HFFc6 (cell line): ENCODE data around the gene AGBL3. TPM values are rescaled to one million over a fixed set of nuclear protein-coding genes. Genes with fewer than 3 reads are reported as not detected.

Source experiments
- DNase-seq: peaks from one replicate; pipeline ENCODE4 v3.0.0-alpha.2; 2018
- H3K27ac Mint-ChIP-seq: 2 replicates; pipeline ENCODE4 v1.8.0; 2020; ENCODE audit warnings: mild to moderate bottlenecking, mixed read lengths
- H3K27me3 Mint-ChIP-seq: 2 replicates; pipeline ENCODE4 v1.8.0; 2021; ENCODE audit warnings: mild to moderate bottlenecking, moderate library complexity, mixed read lengths; ENCODE audit not compliant: insufficient read depth
- H3K36me3 Mint-ChIP-seq: 2 replicates; pipeline ENCODE4 v1.8.0; 2021; ENCODE audit warnings: low read depth, mixed read lengths
- H3K4me1 Mint-ChIP-seq: 2 replicates; pipeline ENCODE4 v1.8.0; 2020; ENCODE audit warnings: low read depth, mixed read lengths
- H3K4me3 Mint-ChIP-seq: 2 replicates; pipeline ENCODE4 v1.8.0; 2020; ENCODE audit warnings: mild to moderate bottlenecking, moderate library complexity, mixed read lengths
- H3K9me3 Mint-ChIP-seq: 2 replicates; pipeline ENCODE4 v1.8.0; 2020; ENCODE audit warnings: mild to moderate bottlenecking, mixed read lengths
- CTCF ChIP-seq: fragments of 200-600 bp; sonication (generic); IDR thresholded peaks from 2 replicates; pipeline ENCODE4 v1.5.0; 2021; ENCODE audit warnings: antibody characterized with exemption, mild to moderate bottlenecking
- total RNA-seq, 6 experiments: library from RNA; stranded (reverse); fragmentation: NEBNext Ultra II Directional; extraction: Animal tissue kit (Norgen Biotek cat#: 25700); gene quantifications; 2 replicates in 1 of 6; 3 replicates in 5 of 6; pipeline ENCODE4 v1.2.3, GENCODE V29; 2021

The AGBL3 gene
- total RNA-seq, 6 experiments from 2014 or later: 0.38 to 0.76 (median 0.68) TPM

GRCh38 chr7:135143885-135144668 is 157.8 kb downstream of the AGBL3 start:
- H3K4me3 Mint-ChIP-seq: no peak overlapping the region
- DNase-seq: no peak
- H3K4me1 Mint-ChIP-seq: peaks cover 30% of the 10 kb centered on the region
- H3K36me3 Mint-ChIP-seq: no peaks in the 10 kb centered on the region
- peaks cover 3% of the 10 kb centered on the region for H3K27me3 Mint-ChIP-seq
- no peaks in the 10 kb centered on the region for H3K9me3 Mint-ChIP-seq
- no peak overlapping the region for H3K27ac Mint-ChIP-seq
- TF ChIP-seq CTCF: no peak

GRCh38 chr7:135147341-135147898 is 161.1 kb downstream of the AGBL3 start:
- Mint-ChIP-seq H3K9me3 (no peaks in the 10 kb centered on the region), H3K4me3 (peak overlapping the region; percentile 91), H3K27me3 (no peaks in the 10 kb centered on the region; the same call in none of the 2 replicates), H3K27ac (peak overlapping the region; percentile 84), H3K4me1 (peaks cover 43% of the 10 kb centered on the region), H3K36me3 (no peaks in the 10 kb centered on the region)
- no peak for DNase-seq
- TF ChIP-seq CTCF: no peak

- H3K9me3 Mint-ChIP-seq: no peaks in the 10 kb centered on the region
- TF ChIP-seq CTCF: no peak
- peak; percentile 48 for DNase-seq
- H3K36me3 Mint-ChIP-seq: peaks cover 5% of the 10 kb centered on the region; the same call in 1 of the 2 replicates
- H3K27ac Mint-ChIP-seq: peak within 1 kb of the TSS; percentile 84
- H3K4me3 Mint-ChIP-seq: peak within 1 kb of the TSS; percentile 91
- H3K27me3 Mint-ChIP-seq: no peaks in the 10 kb centered on the region; the same call in none of the 2 replicates
- peaks cover 43% of the 10 kb centered on the region for H3K4me1 Mint-ChIP-seq
Observed at GRCh38 chr7:135147899-135148721, 161.8 kb downstream of the AGBL3 start, which contains the start of gene TMEM140. Gene TMEM140 (plus strand): TSS chr7:135148072. CDS start chr7:135164442, 16,370 bp downstream.

- no peak overlapping the region for H3K27ac Mint-ChIP-seq
- DNase-seq: no peak
- no peak for TF ChIP-seq CTCF
- peaks cover 43% of the 10 kb centered on the region for H3K4me1 Mint-ChIP-seq
- no peaks in the 10 kb centered on the region; the same call in 1 of the 2 replicates for H3K27me3 Mint-ChIP-seq
- peaks cover 12% of the 10 kb centered on the region for H3K9me3 Mint-ChIP-seq
- peaks cover 14% of the 10 kb centered on the region for H3K36me3 Mint-ChIP-seq
- no peak overlapping the region for H3K4me3 Mint-ChIP-seq
Observed at GRCh38 chr7:135150072-135150782, 163.9 kb downstream of the AGBL3 start.

GRCh38 chr7:135151132-135151531 is 164.8 kb downstream of the AGBL3 start:
- Mint-ChIP-seq H3K27ac (no peak overlapping the region), H3K4me3 (no peak overlapping the region), H3K27me3 (peaks cover 2% of the 10 kb centered on the region; the same call in 1 of the 2 replicates), H3K36me3 (peaks cover 22% of the 10 kb centered on the region), H3K9me3 (peaks cover 21% of the 10 kb centered on the region), H3K4me1 (peaks cover 42% of the 10 kb centered on the region)
- no peak for TF ChIP-seq CTCF
- no peak for DNase-seq
